ENCODE results near the gene SMIM1. TPM values are rescaled to one million over a fixed set of nuclear protein-coding genes. Genes with fewer than 3 reads are reported as not detected.

Gene SMIM1
- total RNA-seq, 1 experiment from 2014 or later, result 2.7 TPM

- no TSS peak for BruUV-seq (replicated peaks)
- H3K27ac Mint-ChIP-seq (ENCODE audit: unreplicated experiment), result no peak overlapping the region
- no peak for DNase-seq
- H3K27me3 Mint-ChIP-seq (ENCODE audit: unreplicated experiment), result peaks cover 8% of the 10 kb centered on the region
- CTCF ChIA-PET, result interaction anchor here (0.6 kb wide), 1 partner anchor 44 kb away, joined by 3 read pairs; no protein-coding TSS in a partner anchor
- intact Hi-C loops (cut with micrococcal nuclease; ENCODE audit: unreplicated experiment), result loop anchor here (10.0 kb wide), 1 partner anchor 72 kb away; the partner anchor contains the start of genes TP73 and WRAP73
- H3K9me3 Mint-ChIP-seq (ENCODE audit: low read depth, unreplicated experiment), result no peaks in the 10 kb centered on the region
- H3K36me3 Mint-ChIP-seq (ENCODE audit: insufficient read depth, unreplicated experiment), result no peaks in the 10 kb centered on the region
- no peak for TF ChIP-seq CTCF (IDR thresholded peaks at IDR 0.05; ENCODE audit: unreplicated experiment)
- no peak overlapping the region for H3K4me3 Mint-ChIP-seq (ENCODE audit: low read depth, unreplicated experiment)
- H3K4me1 Mint-ChIP-seq (ENCODE audit: low read depth, unreplicated experiment), result no peaks in the 10 kb centered on the region
Observed at GRCh38 chr1:3727042-3727824, 45.3 kb upstream of the SMIM1 start.

DNA sequence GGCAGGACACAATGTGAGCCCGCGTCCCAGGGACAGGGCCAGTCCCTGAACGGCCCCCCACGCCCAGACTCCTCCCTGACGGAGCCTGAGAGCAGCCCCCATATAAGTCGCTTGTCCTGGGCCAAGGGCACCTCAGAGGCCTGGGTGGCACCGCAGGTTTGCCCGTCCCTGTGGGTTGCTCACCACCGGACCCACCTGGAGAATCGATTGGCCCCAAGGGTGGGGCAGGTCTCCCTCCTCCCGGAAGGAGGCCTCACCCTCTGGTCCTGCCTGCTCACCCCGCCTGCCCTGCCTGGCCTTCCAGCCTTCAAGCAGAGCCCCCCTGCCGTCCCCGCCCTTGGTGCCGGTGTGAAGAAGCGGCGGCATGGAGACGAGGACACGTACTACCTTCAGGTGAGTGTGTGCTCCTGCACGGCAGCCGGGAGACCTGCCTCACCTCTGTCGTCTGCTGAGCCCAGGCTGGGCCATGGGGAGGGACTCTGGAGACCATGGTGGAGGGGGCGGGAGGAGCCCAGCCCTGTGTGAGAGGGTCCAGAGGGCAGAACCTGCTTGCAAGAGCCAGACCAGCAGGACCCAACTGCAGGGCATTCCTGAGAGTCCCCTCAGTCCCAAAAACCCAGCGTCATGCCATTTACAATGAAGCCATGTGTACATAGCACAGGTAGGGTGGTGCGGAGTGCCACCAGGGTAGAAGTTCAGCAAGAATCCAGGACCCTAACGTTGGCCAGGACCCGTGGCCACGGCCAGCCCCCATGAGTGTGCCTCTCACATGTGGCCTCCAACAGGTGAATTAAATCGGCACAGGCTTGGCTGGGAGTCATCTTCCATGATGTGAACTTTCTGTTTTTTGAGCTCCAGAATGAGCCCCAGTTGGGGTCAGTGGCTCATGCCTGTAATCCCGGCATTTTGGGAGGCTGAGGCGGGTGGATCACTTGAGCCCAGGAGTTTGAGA lies 44.4 kb upstream of the SMIM1 start:
- no peak overlapping the region for H3K4me3 Mint-ChIP-seq (ENCODE audit: low read depth, unreplicated experiment)
- TF ChIP-seq CTCF (IDR thresholded peaks at IDR 0.05; ENCODE audit: unreplicated experiment), result no peak
- no peaks in the 10 kb centered on the region for H3K36me3 Mint-ChIP-seq (ENCODE audit: insufficient read depth, unreplicated experiment)
- no peak overlapping the region for H3K27ac Mint-ChIP-seq (ENCODE audit: unreplicated experiment)
- CTCF ChIA-PET, result interaction anchor here (0.6 kb wide), 1 partner anchor 43 kb away, joined by 3 read pairs; no protein-coding TSS in a partner anchor
- H3K4me1 Mint-ChIP-seq (ENCODE audit: low read depth, unreplicated experiment), result no peaks in the 10 kb centered on the region
- intact Hi-C loops (cut with micrococcal nuclease; ENCODE audit: unreplicated experiment), result loop anchor here (10.0 kb wide), 1 partner anchor 73 kb away; the partner anchor contains the start of genes TP73 and WRAP73
- no TSS peak for BruUV-seq (replicated peaks)
- peaks cover 8% of the 10 kb centered on the region for H3K27me3 Mint-ChIP-seq (ENCODE audit: unreplicated experiment)
- no peaks in the 10 kb centered on the region for H3K9me3 Mint-ChIP-seq (ENCODE audit: low read depth, unreplicated experiment)
- DNase-seq, result no peak

DNA sequence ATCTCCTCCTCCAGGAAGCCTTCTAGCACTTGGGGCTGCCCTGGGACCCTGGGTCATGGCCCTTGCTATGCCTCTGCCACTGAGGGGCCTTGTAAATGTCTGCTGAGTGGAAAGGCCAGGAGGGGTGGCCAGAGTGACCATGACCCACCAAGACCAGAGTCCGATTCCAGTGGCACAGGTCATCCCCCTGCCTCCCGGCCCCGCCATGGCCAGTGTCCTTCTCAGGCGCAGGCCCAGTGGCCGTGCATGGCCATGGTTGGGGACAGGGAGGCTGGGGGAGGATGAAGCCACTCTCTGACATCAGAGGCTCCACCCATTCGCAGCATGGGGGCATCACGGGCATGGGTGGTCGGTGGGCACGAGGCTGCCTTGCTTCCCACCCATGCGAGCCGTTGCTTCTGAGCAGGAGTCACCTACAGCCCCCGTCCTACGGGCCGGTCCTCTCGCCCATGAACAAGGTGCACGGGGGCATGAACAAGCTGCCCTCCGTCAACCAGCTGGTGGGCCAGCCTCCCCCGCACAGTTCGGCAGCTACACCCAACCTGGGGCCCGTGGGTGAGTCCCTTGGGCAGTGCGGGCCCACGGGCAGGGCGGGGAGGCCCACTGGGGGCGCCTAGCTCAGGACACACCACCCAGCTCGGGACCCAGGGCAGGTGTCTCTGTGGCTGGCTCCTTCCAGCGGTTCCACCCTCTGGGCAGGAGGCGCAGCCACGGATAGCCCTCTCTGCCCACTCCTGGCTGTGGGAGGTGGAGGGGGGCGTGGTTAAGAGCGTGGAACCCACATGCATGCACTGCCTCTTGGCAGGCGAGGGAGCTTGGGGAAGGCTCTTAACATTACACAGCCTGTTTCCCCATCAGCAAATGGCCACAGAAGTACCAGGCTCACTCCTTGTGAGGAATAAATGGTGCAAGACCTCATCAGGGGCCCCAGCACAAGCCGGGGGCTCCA lies 42.7 kb upstream of the SMIM1 start:
- DNase-seq, result no peak
- H3K4me1 Mint-ChIP-seq (ENCODE audit: low read depth, unreplicated experiment), result no peaks in the 10 kb centered on the region
- CTCF ChIA-PET, result no interaction called here
- no TSS peak for BruUV-seq (replicated peaks)
- peaks cover 8% of the 10 kb centered on the region for H3K27me3 Mint-ChIP-seq (ENCODE audit: unreplicated experiment)
- H3K9me3 Mint-ChIP-seq (ENCODE audit: low read depth, unreplicated experiment), result no peaks in the 10 kb centered on the region
- intact Hi-C loops (cut with micrococcal nuclease; ENCODE audit: unreplicated experiment), result loop anchor here (10.0 kb wide), 1 partner anchor 75 kb away; the partner anchor contains the start of genes TP73 and WRAP73
- no peak for TF ChIP-seq CTCF (IDR thresholded peaks at IDR 0.05; ENCODE audit: unreplicated experiment)
- H3K36me3 Mint-ChIP-seq (ENCODE audit: insufficient read depth, unreplicated experiment), result no peaks in the 10 kb centered on the region
- no peak overlapping the region for H3K27ac Mint-ChIP-seq (ENCODE audit: unreplicated experiment)
- no peak overlapping the region for H3K4me3 Mint-ChIP-seq (ENCODE audit: low read depth, unreplicated experiment)
